Measurements from ENCODE around the gene MSRB2. TPM values are rescaled to one million over a fixed set of nuclear protein-coding genes. Genes with fewer than 3 reads are reported as not detected.

Gene MSRB2
- total and polyA plus RNA-seq, 2 donors (not counting 1 experiment from before 2014, with no cell fraction given): 19.0 to 33.0 TPM

DNA sequence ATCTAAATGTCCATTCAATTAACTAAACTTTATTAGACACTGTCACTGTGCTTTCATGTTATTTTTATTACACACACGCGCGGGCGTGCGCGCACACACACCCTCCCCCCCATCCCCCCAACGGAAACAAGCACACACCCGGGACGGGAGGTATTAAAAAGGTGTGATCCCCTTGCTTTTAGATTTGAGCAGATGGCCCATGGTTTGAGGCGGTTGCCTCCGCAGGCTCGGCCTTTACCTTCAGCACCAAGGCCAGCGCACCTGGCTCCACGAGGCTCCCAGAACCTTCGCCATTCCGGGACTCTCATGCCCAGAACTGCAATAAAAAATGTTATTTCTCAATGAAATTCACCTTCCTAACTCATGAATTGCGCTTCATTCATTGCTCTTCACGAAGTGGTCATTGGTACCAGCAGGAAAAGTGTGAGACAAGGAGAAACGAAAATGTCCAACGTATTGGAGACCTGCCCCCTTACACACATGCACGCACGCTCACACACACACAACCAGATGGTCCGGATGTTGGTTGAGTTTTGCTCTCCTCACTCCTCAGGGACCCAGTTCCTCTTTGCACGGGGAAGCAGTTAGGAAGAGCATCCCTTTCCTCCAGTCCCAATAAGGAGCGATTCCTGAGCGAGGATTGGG lies 76.0 kb downstream of the MSRB2 start:
- DNase-seq (ENCODE audit: low read depth in 2 of 2): peak; percentile 28 to 39
- Histone ChIP-seq H3K4me2 (ENCODE audit: extremely low read depth, insufficient read depth, low read length) (no peak overlapping the region), H3K27me3 (ENCODE audit: control insufficient read depth, insufficient read depth, low read length) (peaks cover 17% of the 10 kb centered on the region), H3K36me3 (ENCODE audit: control insufficient read depth, insufficient read depth, low read length) (no peaks in the 10 kb centered on the region), H3K27ac (ENCODE audit: insufficient read depth, low read length) (no peak overlapping the region), H3K79me2 (ENCODE audit: control insufficient read depth, insufficient read depth, low read length) (no peaks in the 10 kb centered on the region), H4K20me1 (ENCODE audit: control insufficient read depth, extremely low read depth, insufficient read depth, low read length) (no peaks in the 10 kb centered on the region), H3K4me3 (replicated peaks in 1 of 4; ENCODE audit: control extremely low read depth in 1 of 4, insufficient read depth in 1 of 4, low read depth in 3 of 4, low read length in 4 of 4) (no peak overlapping the region), H3K9ac (ENCODE audit: insufficient read depth, low read length) (no peak overlapping the region), H2AFZ (ENCODE audit: low read length) (no peak overlapping the region), H3K9me3 (ENCODE audit: control insufficient read depth, insufficient read depth, low read depth, low read length) (no peaks in the 10 kb centered on the region), H3K4me1 (ENCODE audit: control insufficient read depth, extremely low read depth, insufficient read depth, low read length) (no peaks in the 10 kb centered on the region)
- TF ChIP-seq, protein P1, sequence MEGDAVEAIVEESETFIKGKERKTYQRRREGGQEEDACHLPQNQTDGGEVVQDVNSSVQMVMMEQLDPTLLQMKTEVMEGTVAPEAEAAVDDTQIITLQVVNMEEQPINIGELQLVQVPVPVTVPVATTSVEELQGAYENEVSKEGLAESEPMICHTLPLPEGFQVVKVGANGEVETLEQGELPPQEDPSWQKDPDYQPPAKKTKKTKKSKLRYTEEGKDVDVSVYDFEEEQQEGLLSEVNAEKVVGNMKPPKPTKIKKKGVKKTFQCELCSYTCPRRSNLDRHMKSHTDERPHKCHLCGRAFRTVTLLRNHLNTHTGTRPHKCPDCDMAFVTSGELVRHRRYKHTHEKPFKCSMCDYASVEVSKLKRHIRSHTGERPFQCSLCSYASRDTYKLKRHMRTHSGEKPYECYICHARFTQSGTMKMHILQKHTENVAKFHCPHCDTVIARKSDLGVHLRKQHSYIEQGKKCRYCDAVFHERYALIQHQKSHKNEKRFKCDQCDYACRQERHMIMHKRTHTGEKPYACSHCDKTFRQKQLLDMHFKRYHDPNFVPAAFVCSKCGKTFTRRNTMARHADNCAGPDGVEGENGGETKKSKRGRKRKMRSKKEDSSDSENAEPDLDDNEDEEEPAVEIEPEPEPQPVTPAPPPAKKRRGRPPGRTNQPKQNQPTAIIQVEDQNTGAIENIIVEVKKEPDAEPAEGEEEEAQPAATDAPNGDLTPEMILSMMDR (conservative IDR thresholded peaks at IDR 0.05 in 1 of 2, IDR thresholded peaks at IDR 0.05 in 1 of 2; ENCODE audit: low read depth in 1 of 2, low read length in 2 of 2): no peak
- TF ChIP-seq EZH2 (IDR thresholded peaks at IDR 0.05; ENCODE audit: low read length, missing control alignments): peak; percentile 34

Other genes with a start within 250 kb of the MSRB2 start
- not detected in 2 replicates for gene ARMC3, start 167.5 kb upstream of the MSRB2 start, total RNA-seq
- not detected in 2 replicates for gene ARMC3, start 167.5 kb upstream of the MSRB2 start, polyA plus RNA-seq
- not detected in 2 replicates for gene PTF1A, start 96.7 kb downstream of the MSRB2 start, total RNA-seq
- not detected in 2 replicates for gene PTF1A, start 96.7 kb downstream of the MSRB2 start, polyA plus RNA-seq
- under 0.01 TPM in 2 replicates for gene C10orf67, start 249.2 kb downstream of the MSRB2 start, total RNA-seq
- 0.09 and 0.16 TPM in 2 replicates for gene C10orf67, start 249.2 kb downstream of the MSRB2 start, polyA plus RNA-seq

Measured in fibroblast of lung (primary cell).